Superior temporal gyrus (tissue), 1 donor: Measurements from ENCODE around the gene U2AF2.
"Not testable (repeated sequence)": the region's sequence is repeated elsewhere in the genome, so short reads cannot be mapped to it uniquely, and the experiment has no call there.

ENCODE experiments used
- DNase-seq: peaks from one replicate; pipeline ENCODE4 v3.0.0-alpha.2; 2016; ENCODE audit errors: extremely low spot score

Gene U2AF2

DNA sequence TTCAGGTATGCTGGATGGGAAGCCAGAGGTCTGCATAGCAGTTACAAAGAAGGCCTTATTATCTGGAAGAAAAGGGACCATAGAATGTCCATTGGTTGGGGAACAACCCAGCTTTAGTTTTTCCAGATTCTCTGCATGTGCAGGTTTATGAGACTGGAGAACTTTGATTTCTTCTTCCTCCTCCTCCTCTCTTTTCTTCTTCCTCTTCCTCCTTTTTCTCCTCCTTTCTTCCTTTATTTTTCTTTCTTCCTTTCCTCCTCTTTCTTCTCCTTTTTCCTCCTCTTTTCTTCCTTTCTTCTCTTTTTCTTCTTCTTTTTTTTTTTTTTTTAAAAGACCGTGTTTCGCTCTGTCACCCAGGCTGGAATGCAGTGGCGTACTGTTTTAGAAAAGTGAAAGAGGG lies 51.1 kb downstream of the U2AF2 start:
- no peak for DNase-seq

DNA sequence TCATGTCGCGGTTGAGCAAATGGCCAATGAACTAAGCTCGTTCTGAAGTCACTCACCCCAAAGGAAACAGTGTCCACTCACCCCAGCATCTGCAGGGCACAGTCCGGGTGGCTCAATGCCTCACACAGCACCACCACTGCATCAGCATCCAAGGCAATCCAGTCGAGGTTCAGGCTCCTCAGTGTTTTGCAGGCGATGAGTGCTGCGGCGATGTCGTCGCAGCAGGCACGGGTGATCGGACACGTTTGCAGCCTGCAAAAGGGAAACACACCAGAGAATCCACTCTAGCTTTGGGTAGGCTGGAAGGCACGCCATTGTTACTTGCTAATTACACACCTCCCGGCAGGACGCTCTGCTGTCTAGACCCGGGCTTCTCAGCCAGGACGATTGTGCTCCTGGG lies 56.9 kb downstream of the U2AF2 start:
- DNase-seq, result no peak

DNA sequence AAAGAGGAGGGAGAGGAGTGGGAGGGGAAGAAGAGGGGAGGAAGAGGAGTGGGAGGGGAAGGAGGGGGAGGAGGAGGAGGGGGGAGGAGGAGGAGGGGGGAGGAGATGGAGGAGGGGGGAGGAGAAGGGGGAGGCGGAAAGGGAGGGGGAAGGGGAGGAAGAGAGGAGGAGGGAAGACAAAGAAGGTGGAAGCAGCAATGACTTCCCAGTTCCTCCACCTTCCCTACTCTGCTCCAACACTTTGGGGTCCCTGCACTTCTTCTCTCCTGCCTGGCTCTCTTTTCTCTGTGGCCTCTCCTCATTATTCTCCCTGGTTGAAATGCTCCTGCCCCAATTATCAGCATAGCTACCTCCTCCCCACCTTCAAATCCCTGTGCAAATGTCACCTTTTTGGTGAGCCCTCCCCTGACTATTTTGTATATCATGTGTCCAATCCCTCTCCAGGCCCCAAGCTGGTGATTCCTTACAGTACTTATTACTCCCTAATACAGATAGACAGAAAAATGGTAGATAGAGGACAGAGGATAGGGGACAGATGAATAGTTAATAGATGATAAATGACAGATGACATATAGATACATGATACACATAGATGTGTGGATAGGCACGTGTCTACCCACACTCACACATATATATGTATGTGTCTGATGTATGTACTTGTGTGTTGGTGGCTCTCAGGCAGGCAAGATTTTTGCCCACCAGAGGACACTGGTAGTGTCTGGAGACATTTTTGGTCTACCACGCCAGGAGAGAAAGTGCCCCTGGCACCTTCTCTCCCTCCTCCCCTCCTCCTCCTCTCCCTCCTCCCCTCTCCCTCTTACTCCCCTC lies 58.2 kb downstream of the U2AF2 start:
- no peak for DNase-seq

DNA sequence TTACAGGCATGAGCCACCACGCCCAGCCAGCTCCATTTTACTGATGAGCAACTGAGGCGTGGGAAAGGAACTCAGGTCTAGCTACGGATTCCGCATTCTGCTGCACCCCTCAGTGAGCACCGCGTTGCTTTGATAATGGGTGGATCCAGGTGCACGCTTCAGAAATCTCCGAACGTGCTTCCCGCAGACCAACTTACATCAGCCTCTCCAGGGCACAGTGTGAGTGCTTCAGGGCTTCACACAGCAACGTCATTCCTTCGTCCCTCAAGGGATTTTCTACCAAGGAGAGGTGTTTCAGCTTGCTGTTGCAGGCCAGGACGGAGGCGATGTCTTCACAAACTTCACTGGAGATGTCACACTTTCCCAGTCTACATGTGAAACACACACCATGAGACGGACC lies 61.7 kb downstream of the U2AF2 start:
- DNase-seq, result no peak

DNA sequence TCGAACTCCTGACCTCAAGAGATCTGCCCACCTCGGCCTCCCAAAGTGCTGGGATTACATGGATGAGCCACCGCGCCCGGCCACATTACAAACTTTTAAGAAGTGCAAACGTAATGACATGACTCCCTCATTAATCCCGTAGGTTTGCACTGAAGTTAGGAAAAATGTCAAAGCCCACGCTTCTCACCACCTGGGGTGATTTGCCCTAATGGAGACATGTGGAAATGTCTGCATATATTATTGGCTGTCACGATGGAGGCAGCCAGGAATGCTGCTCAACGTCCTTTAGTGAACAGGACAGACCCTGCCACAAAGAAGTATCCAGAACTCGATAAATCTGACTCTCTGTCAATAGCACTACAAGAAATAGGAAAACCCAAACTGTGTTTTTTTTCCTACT lies 62.4 kb downstream of the U2AF2 start:
- DNase-seq, result no peak

DNA sequence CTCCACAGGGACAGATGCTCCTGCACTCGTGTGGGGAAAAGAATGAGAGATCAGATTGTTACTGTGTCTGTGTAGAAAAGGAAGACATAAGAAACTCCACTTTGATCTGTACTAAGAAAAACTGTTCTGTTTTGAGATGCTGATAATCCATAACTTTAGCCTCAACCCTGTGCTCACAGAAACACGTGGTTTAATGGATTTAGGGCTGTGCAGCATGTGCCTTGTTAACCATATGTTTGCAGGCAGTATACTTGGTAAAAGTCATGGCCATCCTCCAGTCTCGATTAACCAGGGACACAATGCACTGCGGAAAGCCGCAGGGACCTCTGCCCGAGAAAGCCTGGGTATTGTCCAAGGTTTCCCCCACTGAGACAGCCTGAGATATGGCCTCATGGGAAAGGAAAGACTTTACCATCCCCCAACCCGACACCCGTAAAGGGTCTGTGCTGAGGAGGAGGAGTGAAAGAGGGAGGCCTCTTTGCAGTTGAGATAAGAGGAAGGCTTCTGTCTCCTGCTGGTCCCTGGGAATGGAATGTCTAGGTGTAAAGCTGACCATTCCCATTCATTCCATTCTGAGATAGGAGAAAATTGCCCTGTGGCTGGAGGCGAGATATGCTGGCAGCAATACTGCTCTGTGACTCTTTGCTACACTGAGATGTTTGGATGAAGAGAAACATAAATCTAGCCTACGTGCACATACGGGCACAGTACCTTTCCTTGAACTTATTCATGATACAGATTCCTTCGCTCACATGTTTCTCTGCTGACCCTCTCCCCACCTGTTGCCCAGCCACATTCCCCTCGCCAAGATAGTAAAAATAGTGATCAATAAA lies 63.3 kb downstream of the U2AF2 start:
- not testable (repeated sequence) for DNase-seq

DNA sequence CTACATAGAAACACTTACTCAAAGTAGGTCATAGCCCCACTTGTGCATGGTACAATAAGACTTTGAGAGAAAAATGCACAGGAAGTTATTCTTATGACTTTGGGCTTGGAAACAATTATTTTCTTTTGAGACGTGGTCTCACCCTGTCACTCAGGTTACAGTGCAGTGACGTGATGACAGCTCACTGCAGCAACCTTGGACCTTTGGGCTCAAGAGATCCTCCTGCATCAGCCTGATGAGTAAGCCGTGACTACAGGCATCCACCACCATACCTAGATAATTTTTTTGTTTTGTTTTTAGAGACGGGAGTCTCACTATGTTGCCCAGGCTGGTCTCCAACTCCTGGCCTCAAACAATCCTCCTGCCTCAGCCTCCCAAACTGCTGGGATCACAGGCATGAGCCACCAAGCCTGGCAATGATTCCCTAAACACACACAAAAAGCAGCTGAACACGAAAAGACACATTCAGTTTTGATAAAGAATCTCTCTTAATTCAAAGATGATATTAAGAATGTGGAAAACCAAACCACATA lies 65.4 kb downstream of the U2AF2 start:
- no peak for DNase-seq

DNA sequence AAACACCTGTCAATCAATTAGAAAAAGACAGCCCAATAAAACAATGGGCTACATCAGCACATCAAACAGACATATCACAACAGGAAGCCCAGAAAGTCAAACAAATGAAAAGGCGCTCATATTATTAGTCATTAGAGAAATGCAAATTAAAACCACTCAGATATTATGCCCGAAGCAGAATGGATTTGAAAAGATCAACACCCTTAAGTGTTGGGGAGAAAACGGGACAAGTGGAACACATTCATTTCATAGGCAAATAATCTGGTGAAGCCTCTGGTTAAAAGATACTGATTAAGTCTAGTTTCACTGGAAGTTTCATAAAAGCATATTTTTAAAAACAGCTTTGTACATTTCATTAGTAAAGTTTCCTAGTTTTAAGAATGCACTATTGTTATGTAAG lies 66.0 kb downstream of the U2AF2 start:
- DNase-seq, result no peak

DNA sequence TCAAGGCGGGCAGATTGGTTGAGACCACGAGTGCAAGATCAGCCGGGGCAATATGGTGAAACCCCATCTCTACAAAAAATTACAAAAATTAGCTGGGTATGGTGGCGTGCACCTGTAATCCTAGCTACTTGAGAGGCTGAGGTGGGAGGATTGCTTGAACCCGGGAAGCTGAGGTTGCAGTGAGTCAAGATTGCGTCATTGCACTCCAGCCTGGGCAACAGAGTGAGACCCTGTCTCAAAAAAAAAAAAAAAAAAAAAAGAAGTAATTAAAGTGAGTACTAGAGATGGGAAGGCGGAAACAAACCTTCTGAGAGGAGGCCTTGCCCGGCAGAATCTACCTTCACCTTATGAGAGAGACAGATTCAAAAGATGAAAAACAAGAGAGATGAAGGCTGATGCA lies 68.7 kb downstream of the U2AF2 start:
- no peak for DNase-seq
